ENCODE results near the gene EXOC6B.

- TF ChIP-seq CTCF (IDR thresholded peaks at IDR 0.05 in 2 of 3, conservative IDR thresholded peaks at IDR 0.05 in 1 of 3; ENCODE audit: control insufficient read depth in 2 of 3, extremely low read depth in 1 of 3, insufficient read depth in 1 of 3, low read depth in 3 of 3, low read length in 3 of 3) = no peak
- TF ChIP-seq EZH2 (IDR thresholded peaks at IDR 0.05; ENCODE audit: borderline replicate concordance, control insufficient read depth, low read depth, low read length) = no peak
- no peak for TF ChIP-seq IKZF1 (conservative IDR thresholded peaks at IDR 0.05)
- no peak for TF ChIP-seq POLR2AphosphoS5 (IDR thresholded peaks at IDR 0.05; ENCODE audit: low read length)
These were observed 312.8 kb downstream of the EXOC6B start for GRCh38 chr2:72513011-72513410.

Data from GM12878 (cell line).